IMR-90 (cell line): ENCODE measurements around the gene KIF6.
A peak's percentile ranks its signal among the peaks of the same experiment; 100 is the strongest.

Experiments
- CEBPB ChIP-seq: IDR thresholded peaks from 2 replicates; pipeline ENCODE4 v1.6.1; 2012; ENCODE audit warnings: low read depth, low read length, improper control_type of control experiment
- NFE2L2 ChIP-seq: fragments of 150-350 bp; IDR thresholded peaks from 2 replicates; pipeline ENCODE4 v1.6.1; 2016; ENCODE audit warnings: low read depth, mild to moderate bottlenecking, low read length
- POLR2A ChIP-seq: IDR thresholded peaks from 2 replicates; pipeline ENCODE4 v1.6.1; 2012; ENCODE audit warnings: mild to moderate bottlenecking, low read depth, low read length
- RAD21 ChIP-seq: IDR thresholded peaks from 2 replicates; pipeline ENCODE4 v1.6.1; 2012; ENCODE audit warnings: low read length, improper control_type of control experiment
- TF ChIP-seq, protein P1 (sequence below): conservative IDR thresholded peaks from 2 replicates; pipeline ENCODE4 v1.5.1; 2012; ENCODE audit warnings: mild to moderate bottlenecking, low read depth, low read length, improper control_type of control experiment
- TF ChIP-seq, protein P2 (sequence below): fragments of 150-350 bp; IDR thresholded peaks from 2 replicates; pipeline ENCODE4 v1.6.1; 2017; ENCODE audit warnings: mild to moderate bottlenecking, antibody characterized with exemption, low read length, low read depth

DNA sequence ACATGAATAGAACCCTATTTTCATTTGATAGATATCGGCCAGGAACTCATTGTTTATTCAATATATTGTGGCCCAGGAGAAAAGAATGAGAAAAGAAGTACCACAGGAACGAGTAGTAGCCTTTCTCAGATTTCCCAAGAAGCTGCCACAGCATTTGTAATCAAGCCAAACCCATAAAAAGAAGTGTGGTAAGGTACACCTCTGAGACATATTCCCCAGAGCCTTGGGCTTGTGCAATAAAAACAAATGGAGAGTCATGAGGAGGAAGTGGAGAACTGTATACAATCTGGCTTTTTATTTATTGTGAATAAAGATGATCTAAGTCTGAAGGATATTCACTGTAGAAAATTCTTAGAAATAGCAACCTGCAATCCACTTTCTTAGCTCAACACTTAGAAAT, 36.7 kb downstream of the KIF6 start:
- TF ChIP-seq, protein P1, sequence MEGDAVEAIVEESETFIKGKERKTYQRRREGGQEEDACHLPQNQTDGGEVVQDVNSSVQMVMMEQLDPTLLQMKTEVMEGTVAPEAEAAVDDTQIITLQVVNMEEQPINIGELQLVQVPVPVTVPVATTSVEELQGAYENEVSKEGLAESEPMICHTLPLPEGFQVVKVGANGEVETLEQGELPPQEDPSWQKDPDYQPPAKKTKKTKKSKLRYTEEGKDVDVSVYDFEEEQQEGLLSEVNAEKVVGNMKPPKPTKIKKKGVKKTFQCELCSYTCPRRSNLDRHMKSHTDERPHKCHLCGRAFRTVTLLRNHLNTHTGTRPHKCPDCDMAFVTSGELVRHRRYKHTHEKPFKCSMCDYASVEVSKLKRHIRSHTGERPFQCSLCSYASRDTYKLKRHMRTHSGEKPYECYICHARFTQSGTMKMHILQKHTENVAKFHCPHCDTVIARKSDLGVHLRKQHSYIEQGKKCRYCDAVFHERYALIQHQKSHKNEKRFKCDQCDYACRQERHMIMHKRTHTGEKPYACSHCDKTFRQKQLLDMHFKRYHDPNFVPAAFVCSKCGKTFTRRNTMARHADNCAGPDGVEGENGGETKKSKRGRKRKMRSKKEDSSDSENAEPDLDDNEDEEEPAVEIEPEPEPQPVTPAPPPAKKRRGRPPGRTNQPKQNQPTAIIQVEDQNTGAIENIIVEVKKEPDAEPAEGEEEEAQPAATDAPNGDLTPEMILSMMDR = no peak
- TF ChIP-seq CEBPB = peak; percentile 64; the same call in 1 of the 2 replicates
- TF ChIP-seq, protein P2, sequence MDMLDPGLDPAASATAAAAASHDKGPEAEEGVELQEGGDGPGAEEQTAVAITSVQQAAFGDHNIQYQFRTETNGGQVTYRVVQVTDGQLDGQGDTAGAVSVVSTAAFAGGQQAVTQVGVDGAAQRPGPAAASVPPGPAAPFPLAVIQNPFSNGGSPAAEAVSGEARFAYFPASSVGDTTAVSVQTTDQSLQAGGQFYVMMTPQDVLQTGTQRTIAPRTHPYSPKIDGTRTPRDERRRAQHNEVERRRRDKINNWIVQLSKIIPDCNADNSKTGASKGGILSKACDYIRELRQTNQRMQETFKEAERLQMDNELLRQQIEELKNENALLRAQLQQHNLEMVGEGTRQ = no peak
- TF ChIP-seq RAD21 = no peak
- TF ChIP-seq POLR2A = no peak
- TF ChIP-seq NFE2L2 = no peak
